CD8-positive, alpha-beta memory T cell (primary cell): Measurements from ENCODE around the gene DNASE1L2. TPM values are rescaled to one million over a fixed set of nuclear protein-coding genes. Genes with fewer than 3 reads are reported as not detected.

ENCODE experiments used
- CTCF ChIA-PET: fragments of 350-600 bp; sonication (Branson Sonifier 250); formaldehyde crosslinking; loops from one replicate; lab custom pipeline; 2021; ENCODE audit warnings: antibody characterized with exemption; lab: Charles Lee
- POLR2A ChIA-PET: fragments of 350-600 bp; sonication (Branson Sonifier 250); formaldehyde crosslinking; loops from one replicate; lab custom pipeline; 2021; ENCODE audit warnings: antibody characterized with exemption; lab: Charles Lee
- DNase-seq, 5 donors: peaks; one replicate each; pipeline versions ENCODE4 v3.0.0 to v3.0.0-alpha.2; 2020 to 2022; ENCODE audit warnings: mixed read lengths in 1 of 5
- H3K27ac ChIP-seq: one replicate; pipeline ENCODE4 v1.7.0; 2013; ENCODE audit warnings: low read depth, mild to moderate bottlenecking, low read length, moderate library complexity
- H3K27me3 ChIP-seq: 2 replicates; pipeline ENCODE4 v1.7.0; 2013; ENCODE audit warnings: low read length, mild to moderate bottlenecking; ENCODE audit not compliant: insufficient read depth, poor library complexity, severe bottlenecking
- H3K36me3 ChIP-seq: 2 replicates; pipeline ENCODE4 v1.7.0; 2013; ENCODE audit warnings: mild to moderate bottlenecking, low read length, moderate library complexity; ENCODE audit not compliant: insufficient read depth
- H3K4me1 ChIP-seq: 2 replicates; pipeline ENCODE4 v1.7.0; 2013; ENCODE audit warnings: mild to moderate bottlenecking, low read length, moderate library complexity; ENCODE audit not compliant: insufficient read depth
- H3K4me3 ChIP-seq: 2 replicates; pipeline ENCODE4 v1.7.0; 2013; ENCODE audit warnings: mild to moderate bottlenecking, low read length
- H3K9me3 ChIP-seq: 2 replicates; pipeline ENCODE4 v1.7.0; 2013; ENCODE audit warnings: mild to moderate bottlenecking, low read length
- H3K27ac Mint-ChIP-seq, 8 donors: one replicate each; pipeline ENCODE4 v1.8.0; 2020 to 2021; ENCODE audit warnings: mixed read lengths in 8 of 8, mild to moderate bottlenecking in 6 of 8, inconsistent platforms in 3 of 8, moderate library complexity in 3 of 8
- H3K27me3 Mint-ChIP-seq, 2 donors: one replicate each; pipeline ENCODE4 v1.8.0; 2020 to 2021; ENCODE audit warnings: mixed read lengths in 2 of 2, mild to moderate bottlenecking in 1 of 2, moderate library complexity in 1 of 2
- H3K36me3 Mint-ChIP-seq, 3 donors: one replicate each; pipeline ENCODE4 v1.8.0; 2020 to 2021; ENCODE audit warnings: mixed read lengths in 3 of 3, inconsistent platforms in 1 of 3, mild to moderate bottlenecking in 1 of 3
- H3K4me1 Mint-ChIP-seq, 3 donors: one replicate each; pipeline ENCODE4 v1.8.0; 2020 to 2021; ENCODE audit warnings: mixed read lengths in 3 of 3, inconsistent platforms in 1 of 3, mild to moderate bottlenecking in 1 of 3
- H3K4me3 Mint-ChIP-seq, 7 donors: one replicate each; pipeline ENCODE4 v1.8.0; 2020 to 2021; ENCODE audit warnings: mixed read lengths in 7 of 7, mild to moderate bottlenecking in 6 of 7, moderate library complexity in 4 of 7, inconsistent platforms in 2 of 7
- H3K9me3 Mint-ChIP-seq, 5 donors: one replicate each; pipeline ENCODE4 v1.8.0; 2020 to 2022; ENCODE audit warnings: mixed read lengths in 5 of 5, mild to moderate bottlenecking in 3 of 5, moderate library complexity in 2 of 5, inconsistent platforms in 1 of 5
- polyA plus RNA-seq: library from polyadenylated mRNA; unstranded; fragments of 300-500 nt; fragmentation: Illumina TruSeq; gene quantifications from one replicate; pipeline ENCODE4 v1.2.3, GENCODE V29; 2021
- total RNA-seq, 2 experiments: library from RNA; stranded (reverse); gene quantifications; one replicate each; pipeline ENCODE4 v1.2.3, GENCODE V29; 2021

DNASE1L2 gene
- total and polyA plus RNA-seq, 3 experiments from 2014 or later, result 1.4 to 1.5 TPM; not detected in 1

- Mint-ChIP-seq H3K27me3 (no peaks in the 10 kb centered on the region), H3K36me3 (peaks cover 0 to 16% (median 0%) of the 10 kb centered on the region in 3 donors), H3K9me3 (no peaks in the 10 kb centered on the region), H3K4me1 (peaks cover 16 to 26% (median 17%) of the 10 kb centered on the region in 3 donors), H3K27ac (peak overlapping the region in 2 of 8 donors; percentile 33 to 38), H3K4me3 (peak overlapping the region in 6 of 7 donors; percentile 39 to 95 (median 58))
- POLR2A ChIA-PET, result interaction anchor here (0.6 kb wide), 1 partner anchor 33 kb away, joined by 4 read pairs; no protein-coding TSS in a partner anchor
- Histone ChIP-seq H3K9me3 (no peaks in the 10 kb centered on the region), H3K27me3 (no peaks in the 10 kb centered on the region), H3K4me3 (no peak overlapping the region), H3K36me3 (no peaks in the 10 kb centered on the region), H3K27ac (peak overlapping the region; percentile 89), H3K4me1 (peaks cover 15% of the 10 kb centered on the region)
- CTCF ChIA-PET, result no interaction called here
- no peak for DNase-seq
These were observed 19.9 kb upstream of the DNASE1L2 start for GRCh38 chr16:2216330-2216729.

- peak; percentile 97 to 99 (median 99) for DNase-seq
- H3K4me3 ChIP-seq, result peak within 1 kb of the TSS; percentile 87
- H3K4me1 Mint-ChIP-seq, result peaks cover 9 to 32% (median 17%) of the 10 kb centered on the region in 3 donors
- peaks cover 0 to 12% (median 0%) of the 10 kb centered on the region in 3 donors for H3K36me3 Mint-ChIP-seq
- no peaks in the 10 kb centered on the region for H3K27me3 Mint-ChIP-seq
- no peaks in the 10 kb centered on the region for H3K9me3 Mint-ChIP-seq
- H3K4me3 Mint-ChIP-seq, result peak within 1 kb of the TSS; percentile 84 to 94 (median 87)
- no peaks in the 10 kb centered on the region for H3K27me3 ChIP-seq
- H3K27ac Mint-ChIP-seq, result peak within 1 kb of the TSS; percentile 71 to 96 (median 80)
- H3K9me3 ChIP-seq, result no peaks in the 10 kb centered on the region
- ChIA-PET POLR2A (interaction anchor here (1.9 kb wide), 1 partner anchor 9 kb away, joined by 12 read pairs; the partner anchor contains the start of gene PGP), CTCF (no interaction called here)
- H3K36me3 ChIP-seq, result no peaks in the 10 kb centered on the region
- peak within 1 kb of the TSS; percentile 82 for H3K27ac ChIP-seq
- peaks cover 11% of the 10 kb centered on the region for H3K4me1 ChIP-seq
These were observed 12.9 kb upstream of the DNASE1L2 start, which contains the start of gene E4F1 for GRCh38 chr16:2223221-2223941. Gene E4F1 (plus strand): TSS chr16:2223591. CDS start chr16:2223614, 23 bp downstream.

- Mint-ChIP-seq H3K27me3 (no peaks in the 10 kb centered on the region), H3K27ac (peak overlapping the region in 7 of 8 donors; percentile 23 to 93 (median 54)), H3K4me1 (peaks cover 9 to 32% (median 17%) of the 10 kb centered on the region in 3 donors), H3K36me3 (peaks cover 0 to 16% (median 0%) of the 10 kb centered on the region in 3 donors), H3K4me3 (peak overlapping the region; percentile 78 to 94 (median 84)), H3K9me3 (no peaks in the 10 kb centered on the region)
- Histone ChIP-seq H3K36me3 (no peaks in the 10 kb centered on the region), H3K27ac (peak overlapping the region; percentile 82), H3K4me1 (peaks cover 11% of the 10 kb centered on the region), H3K4me3 (peak overlapping the region; percentile 87), H3K9me3 (no peaks in the 10 kb centered on the region), H3K27me3 (no peaks in the 10 kb centered on the region)
- POLR2A ChIA-PET, result interaction anchor here (1.9 kb wide), 1 partner anchor 10 kb away, joined by 12 read pairs; the partner anchor contains the start of gene PGP
- DNase-seq, result no peak
- CTCF ChIA-PET, result no interaction called here
These were observed 12.2 kb upstream of the DNASE1L2 start for GRCh38 chr16:2223942-2224486.

- peaks cover 0 to 36% (median 0%) of the 10 kb centered on the region in 3 donors for H3K36me3 Mint-ChIP-seq
- H3K4me1 Mint-ChIP-seq, result peaks cover 9 to 32% (median 17%) of the 10 kb centered on the region in 3 donors
- CTCF ChIA-PET, result no interaction called here
- no peak overlapping the region for H3K27ac ChIP-seq
- no peaks in the 10 kb centered on the region for H3K9me3 Mint-ChIP-seq
- H3K27me3 ChIP-seq, result no peaks in the 10 kb centered on the region
- no peaks in the 10 kb centered on the region for H3K27me3 Mint-ChIP-seq
- H3K4me1 ChIP-seq, result peaks cover 11% of the 10 kb centered on the region
- no peak overlapping the region for H3K4me3 ChIP-seq
- H3K4me3 Mint-ChIP-seq, result peak overlapping the region in 5 of 7 donors; percentile 33 to 85 (median 52)
- no peaks in the 10 kb centered on the region for H3K9me3 ChIP-seq
- H3K27ac Mint-ChIP-seq, result peak overlapping the region in 3 of 8 donors; percentile 30 to 68 (median 38)
- POLR2A ChIA-PET, result no interaction called here
- H3K36me3 ChIP-seq, result peaks cover 10% of the 10 kb centered on the region
- no peak for DNase-seq
These were observed 9.9 kb upstream of the DNASE1L2 start for GRCh38 chr16:2226245-2226793.

- Mint-ChIP-seq H3K27me3 (no peaks in the 10 kb centered on the region), H3K27ac (peak overlapping the region in 3 of 8 donors; percentile 30 to 68 (median 61)), H3K4me3 (peak overlapping the region in 3 of 7 donors; percentile 44 to 56 (median 47)), H3K4me1 (peaks cover 9 to 32% (median 17%) of the 10 kb centered on the region in 3 donors), H3K9me3 (no peaks in the 10 kb centered on the region), H3K36me3 (peaks cover 0 to 42% (median 0%) of the 10 kb centered on the region in 3 donors)
- Histone ChIP-seq H3K27ac (no peak overlapping the region), H3K9me3 (no peaks in the 10 kb centered on the region), H3K36me3 (peaks cover 10% of the 10 kb centered on the region), H3K4me1 (peaks cover 11% of the 10 kb centered on the region), H3K4me3 (no peak overlapping the region), H3K27me3 (no peaks in the 10 kb centered on the region)
- DNase-seq, result no peak
- ChIA-PET CTCF (no interaction called here), POLR2A (no interaction called here)
These were observed 9.3 kb upstream of the DNASE1L2 start for GRCh38 chr16:2226918-2227317.

GRCh38 chr16:2228161-2228824 is 8.0 kb upstream of the DNASE1L2 start:
- Histone ChIP-seq H3K27ac (no peak overlapping the region), H3K36me3 (peaks cover 10% of the 10 kb centered on the region), H3K4me3 (no peak overlapping the region), H3K4me1 (peaks cover 11% of the 10 kb centered on the region), H3K9me3 (no peaks in the 10 kb centered on the region), H3K27me3 (no peaks in the 10 kb centered on the region)
- Mint-ChIP-seq H3K4me1 (peaks cover 9 to 29% (median 17%) of the 10 kb centered on the region in 3 donors), H3K9me3 (no peaks in the 10 kb centered on the region), H3K4me3 (no peak overlapping the region), H3K27me3 (no peaks in the 10 kb centered on the region), H3K27ac (peak overlapping the region in 1 of 8 donors; percentile 38), H3K36me3 (peaks cover 0 to 48% (median 0%) of the 10 kb centered on the region in 3 donors)
- POLR2A ChIA-PET, result interaction anchor here (0.6 kb wide), 1 partner anchor 60 kb away, joined by 3 read pairs; no protein-coding TSS in a partner anchor
- DNase-seq, result peak in 1 of 5 donors; percentile 39
- CTCF ChIA-PET, result interaction anchor here (0.7 kb wide), 1 partner anchor 24 kb away, joined by 3 read pairs; no protein-coding TSS in a partner anchor

- H3K27ac Mint-ChIP-seq, result no peak overlapping the region
- Histone ChIP-seq H3K36me3 (peaks cover 10% of the 10 kb centered on the region), H3K4me3 (no peak overlapping the region), H3K4me1 (peaks cover 11% of the 10 kb centered on the region), H3K27ac (no peak overlapping the region), H3K9me3 (no peaks in the 10 kb centered on the region), H3K27me3 (no peaks in the 10 kb centered on the region)
- H3K27me3 Mint-ChIP-seq, result no peaks in the 10 kb centered on the region
- H3K4me3 Mint-ChIP-seq, result no peak overlapping the region
- DNase-seq, result no peak
- ChIA-PET CTCF (interaction anchor here (1.0 kb wide), 1 partner anchor 34 kb away, joined by 3 read pairs; no protein-coding TSS in a partner anchor), POLR2A (no interaction called here)
- H3K36me3 Mint-ChIP-seq, result peaks cover 0 to 54% (median 0%) of the 10 kb centered on the region in 3 donors
- peaks cover 8 to 25% (median 15%) of the 10 kb centered on the region in 3 donors for H3K4me1 Mint-ChIP-seq
- no peaks in the 10 kb centered on the region for H3K9me3 Mint-ChIP-seq
These were observed 7.2 kb upstream of the DNASE1L2 start for GRCh38 chr16:2229091-2229490.
